NT2/D1 (cell line): ENCODE results near the gene VRK3.
"Not testable (repeated sequence)": the region's sequence is repeated elsewhere in the genome, so short reads cannot be mapped to it uniquely, and the experiment has no call there.

Source experiments
- SUZ12 ChIP-seq: IDR thresholded peaks from 2 replicates; pipeline ENCODE4 v1.6.1; 2011; ENCODE audit not compliant: insufficient read length, insufficient read depth; ENCODE audit errors: extremely low read depth
- YY1 ChIP-seq: IDR thresholded peaks from 2 replicates; pipeline ENCODE4 v1.6.1; 2011; ENCODE audit not compliant: insufficient read length, insufficient read depth
- ZNF274 ChIP-seq: IDR thresholded peaks from 2 replicates; pipeline ENCODE4 v1.6.1; 2011; ENCODE audit warnings: mild to moderate bottlenecking, low read depth, low read length

- not testable (repeated sequence) for TF ChIP-seq YY1, SUZ12, ZNF274
Measured at GRCh38 chr19:49958596-49958995, 66.6 kb downstream of the VRK3 start.
